ENCODE results near the gene FMN2. TPM values are rescaled to one million over a fixed set of nuclear protein-coding genes. Genes with fewer than 3 reads are reported as not detected.

Gene FMN2
- total and polyA plus RNA-seq, 9 donors, result 0.60 to 10.1 (median 2.5) TPM

DNA sequence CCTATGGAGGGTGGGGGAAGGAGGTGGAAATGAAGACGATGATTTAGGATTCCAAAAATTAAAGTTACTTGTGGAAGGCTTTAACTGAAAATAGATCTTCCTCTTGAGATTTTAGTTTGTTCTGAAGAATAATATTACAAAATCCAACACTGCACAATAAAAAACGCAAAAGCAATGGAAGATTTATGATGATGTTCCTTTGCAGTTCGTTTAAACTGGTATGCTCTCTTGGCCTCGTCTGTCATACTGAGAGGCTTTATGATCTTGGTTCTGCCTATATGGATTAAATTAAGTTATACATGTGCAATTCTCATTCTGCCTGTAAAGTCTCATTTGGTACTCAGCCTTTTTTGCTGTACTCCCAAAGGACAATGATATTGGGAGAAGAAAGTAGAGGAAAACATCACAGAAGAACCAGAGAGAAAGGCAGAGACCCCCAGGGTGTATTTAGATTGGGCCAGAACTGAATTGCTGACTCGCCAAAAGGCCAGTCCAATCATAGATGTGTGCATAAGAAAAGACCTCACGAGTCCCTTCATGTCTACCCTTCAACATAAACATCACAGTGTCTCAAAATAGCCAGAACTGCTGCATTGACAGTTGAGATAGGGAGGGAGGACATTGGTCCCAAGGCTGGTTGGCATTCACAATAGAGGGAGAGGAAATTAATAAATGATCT lies 331.7 kb downstream of the FMN2 start:
- Histone ChIP-seq H3K27ac (no peak overlapping the region), H3K4me1 (ENCODE audit: insufficient read depth) (no peaks in the 10 kb centered on the region), H3K36me3 (no peaks in the 10 kb centered on the region), H3K4me3 (no peak overlapping the region), H3K27me3 (no peaks in the 10 kb centered on the region), H3K9me3 (no peaks in the 10 kb centered on the region)
- no peak for DNase-seq
- 67 to 73% (median 67%) methylated on average over 6 of the region's 6 CpGs for WGBS, 3 donors
- TF ChIP-seq POLR2A (IDR thresholded peaks at IDR 0.05) (no peak), EP300 (IDR thresholded peaks at IDR 0.05) (no peak)
- TF ChIP-seq, protein P1, sequence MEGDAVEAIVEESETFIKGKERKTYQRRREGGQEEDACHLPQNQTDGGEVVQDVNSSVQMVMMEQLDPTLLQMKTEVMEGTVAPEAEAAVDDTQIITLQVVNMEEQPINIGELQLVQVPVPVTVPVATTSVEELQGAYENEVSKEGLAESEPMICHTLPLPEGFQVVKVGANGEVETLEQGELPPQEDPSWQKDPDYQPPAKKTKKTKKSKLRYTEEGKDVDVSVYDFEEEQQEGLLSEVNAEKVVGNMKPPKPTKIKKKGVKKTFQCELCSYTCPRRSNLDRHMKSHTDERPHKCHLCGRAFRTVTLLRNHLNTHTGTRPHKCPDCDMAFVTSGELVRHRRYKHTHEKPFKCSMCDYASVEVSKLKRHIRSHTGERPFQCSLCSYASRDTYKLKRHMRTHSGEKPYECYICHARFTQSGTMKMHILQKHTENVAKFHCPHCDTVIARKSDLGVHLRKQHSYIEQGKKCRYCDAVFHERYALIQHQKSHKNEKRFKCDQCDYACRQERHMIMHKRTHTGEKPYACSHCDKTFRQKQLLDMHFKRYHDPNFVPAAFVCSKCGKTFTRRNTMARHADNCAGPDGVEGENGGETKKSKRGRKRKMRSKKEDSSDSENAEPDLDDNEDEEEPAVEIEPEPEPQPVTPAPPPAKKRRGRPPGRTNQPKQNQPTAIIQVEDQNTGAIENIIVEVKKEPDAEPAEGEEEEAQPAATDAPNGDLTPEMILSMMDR (IDR thresholded peaks at IDR 0.05), result no peak
- intact Hi-C loops (cut with DNase I), result no loop called here

DNA sequence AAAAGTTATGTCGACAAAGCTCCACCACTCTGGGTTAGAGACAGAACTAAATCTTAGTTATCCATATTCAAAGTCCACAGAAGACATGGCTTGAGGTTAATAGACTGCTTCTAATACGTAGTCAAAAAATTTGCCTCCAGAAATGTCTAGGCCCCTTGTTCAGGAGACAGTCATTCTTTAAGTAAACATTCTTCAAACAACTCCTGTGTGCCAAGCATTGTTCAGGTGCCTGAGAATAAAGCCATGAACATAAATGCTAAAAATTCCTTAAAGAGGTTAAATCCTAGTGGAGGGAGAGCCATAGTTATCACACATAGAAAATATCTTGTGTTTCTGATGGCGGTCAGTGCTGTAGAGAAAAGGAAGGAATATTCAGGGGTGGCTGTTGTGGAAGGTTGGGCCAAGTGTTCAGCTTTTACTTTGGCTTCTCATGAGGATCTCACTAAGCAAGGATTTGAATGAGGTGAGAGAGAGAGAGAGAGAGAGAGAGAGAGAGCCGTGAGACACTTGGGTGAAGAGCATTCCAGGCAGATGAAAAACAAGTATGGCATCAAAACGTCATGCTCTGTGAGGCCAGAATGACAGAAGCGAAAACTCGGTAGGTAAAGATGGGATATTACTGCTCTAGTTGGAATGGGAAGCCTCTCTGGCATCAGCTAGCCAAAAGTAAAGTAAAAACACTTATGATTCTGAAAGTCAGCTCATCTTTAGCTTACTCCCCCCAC lies 333.2 kb downstream of the FMN2 start:
- TF ChIP-seq EP300 (IDR thresholded peaks at IDR 0.05) (no peak), POLR2A (IDR thresholded peaks at IDR 0.05) (no peak)
- TF ChIP-seq, protein P1 (IDR thresholded peaks at IDR 0.05), result no peak
- no peak for DNase-seq

DNA sequence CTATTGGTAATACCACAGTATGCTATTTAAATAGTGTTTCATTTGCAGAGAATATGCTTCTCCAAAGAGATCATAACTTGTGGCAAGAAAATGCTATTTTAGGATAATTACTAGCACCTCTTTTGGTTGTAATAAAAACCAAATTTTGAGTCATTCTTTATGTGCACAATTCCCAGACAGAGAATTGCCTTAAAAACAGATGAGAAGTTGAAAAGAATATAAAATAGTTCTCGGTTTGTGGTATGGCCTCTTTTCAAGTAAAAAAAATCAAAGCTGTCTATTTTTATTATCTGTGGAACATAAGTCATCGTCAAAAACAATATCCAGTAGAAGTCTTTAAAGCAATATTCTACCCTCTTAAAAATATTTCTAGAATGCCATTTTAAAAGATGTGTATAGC lies 334.4 kb downstream of the FMN2 start:
- 49 to 68% (median 49%) methylated on average over 2 of the region's 2 CpGs for WGBS, 3 donors
- Histone ChIP-seq H3K27me3 (no peaks in the 10 kb centered on the region), H3K4me1 (ENCODE audit: insufficient read depth) (no peaks in the 10 kb centered on the region), H3K9me3 (no peaks in the 10 kb centered on the region), H3K4me3 (no peak overlapping the region), H3K27ac (no peak overlapping the region), H3K36me3 (no peaks in the 10 kb centered on the region)
- intact Hi-C loops (cut with DNase I), result no loop called here
- DNase-seq, result no peak
- TF ChIP-seq POLR2A (IDR thresholded peaks at IDR 0.05) (no peak), EP300 (IDR thresholded peaks at IDR 0.05) (no peak)
- TF ChIP-seq, protein P1 (IDR thresholded peaks at IDR 0.05), result no peak

More for the DNA sequence above, 333.2 kb downstream of the FMN2 start:
- Histone ChIP-seq H3K4me1 (ENCODE audit: insufficient read depth) (no peaks in the 10 kb centered on the region), H3K27ac (no peak overlapping the region), H3K9me3 (no peaks in the 10 kb centered on the region), H3K4me3 (no peak overlapping the region), H3K27me3 (no peaks in the 10 kb centered on the region), H3K36me3 (no peaks in the 10 kb centered on the region)
- intact Hi-C loops (cut with DNase I), result no loop called here
- whole genome bisulfite sequencing, 3 donors, result 72 to 78% (median 76%) methylated on average over 7 of the region's 7 CpGs

DNA sequence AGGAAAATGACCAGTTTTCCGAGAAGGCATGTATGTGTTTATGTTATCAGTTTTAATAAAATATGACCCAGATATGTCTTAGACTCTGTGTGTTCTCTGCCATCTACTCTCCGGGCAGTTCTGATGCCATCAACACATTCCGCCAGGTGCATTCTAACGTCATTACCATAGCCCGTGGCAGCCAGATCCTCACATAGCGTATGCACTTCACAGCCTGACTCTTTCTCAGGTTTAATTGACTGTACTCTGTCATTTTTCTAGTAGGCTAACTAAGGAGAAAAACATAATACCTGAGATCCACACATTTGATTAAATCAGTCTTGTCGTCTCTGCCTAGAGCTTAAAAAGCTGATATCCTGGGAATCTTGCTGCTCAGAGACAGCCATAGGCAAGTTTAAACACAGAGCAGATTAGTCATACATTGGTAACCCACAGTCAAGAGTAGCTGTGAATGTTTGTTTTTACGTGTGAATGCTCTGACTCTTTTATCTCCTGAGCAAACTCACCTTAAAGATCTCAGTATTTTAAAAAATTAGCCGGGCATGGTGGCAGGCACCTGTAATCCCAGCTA lies 344.4 kb downstream of the FMN2 start:
- Histone ChIP-seq H3K27me3 (no peaks in the 10 kb centered on the region), H3K4me1 (ENCODE audit: insufficient read depth) (no peaks in the 10 kb centered on the region), H3K27ac (no peak overlapping the region), H3K4me3 (no peak overlapping the region), H3K9me3 (no peaks in the 10 kb centered on the region), H3K36me3 (no peaks in the 10 kb centered on the region)
- 89 to 92% (median 92%) methylated on average over 9 of the region's 9 CpGs for WGBS, 3 donors
- DNase-seq, result no peak
- intact Hi-C loops (cut with DNase I), result no loop called here
- TF ChIP-seq, protein P1 (IDR thresholded peaks at IDR 0.05), result no peak
- TF ChIP-seq POLR2A (IDR thresholded peaks at IDR 0.05), result no peak
- no peak for TF ChIP-seq EP300 (IDR thresholded peaks at IDR 0.05)
